GM23338 (cell line): ENCODE measurements around the gene SNX32.

Experiments used
- CREB1 ChIP-seq: fragments of 250-450 bp; sonication (Bioruptor Pico); IDR thresholded peaks from 2 replicates; pipeline ENCODE4 v1.5.0; 2020; ENCODE audit warnings: low read depth, mild to moderate bottlenecking, moderate library complexity
- CTCF ChIP-seq, 2 experiments: fragments of 200-600 bp in 1 of 2; sonication (generic) in 1 of 2; conservative IDR thresholded peaks; 2 replicates each; pipeline versions ENCODE4 v1.5.1 to v1.6.1; 2016 to 2017; ENCODE audit warnings: antibody characterized with exemption in 2 of 2, low read depth in 2 of 2, mild to moderate bottlenecking in 2 of 2, moderate library complexity in 1 of 2
- EZH2 ChIP-seq: fragments of 200-600 bp; sonication (generic); IDR thresholded peaks from one replicate; pipeline ENCODE4 v1.8.0; 2017; ENCODE audit warnings: antibody characterized with exemption, mild to moderate bottlenecking, low read depth; ENCODE audit not compliant: unreplicated experiment
- EZH2phosphoT487 ChIP-seq: fragments of 200-600 bp; sonication (generic); IDR thresholded peaks from one replicate; pipeline ENCODE4 v1.8.1; 2018; ENCODE audit warnings: antibody characterized with exemption; ENCODE audit not compliant: unreplicated experiment
- NANOG ChIP-seq: IDR thresholded peaks from 2 replicates; pipeline ENCODE4 v1.6.1; 2016; ENCODE audit warnings: antibody characterized with exemption, borderline replicate concordance
- POLR2AphosphoS5 ChIP-seq: IDR thresholded peaks from 2 replicates; pipeline ENCODE4 v1.6.1; 2016; ENCODE audit warnings: antibody characterized with exemption, low read depth
- STAT1 ChIP-seq: IDR thresholded peaks from one replicate; pipeline ENCODE4 v1.6.1; 2016; ENCODE audit warnings: antibody characterized with exemption; ENCODE audit not compliant: unreplicated experiment
- TF ChIP-seq, protein P1 (sequence below): IDR thresholded peaks from one replicate; pipeline ENCODE4 v1.6.1; 2018; ENCODE audit warnings: antibody characterized with exemption; ENCODE audit not compliant: unreplicated experiment
- TF ChIP-seq, protein P2 (sequence below): IDR thresholded peaks from 2 replicates; pipeline ENCODE4 v1.6.1; 2016; ENCODE audit warnings: antibody characterized with exemption

DNA sequence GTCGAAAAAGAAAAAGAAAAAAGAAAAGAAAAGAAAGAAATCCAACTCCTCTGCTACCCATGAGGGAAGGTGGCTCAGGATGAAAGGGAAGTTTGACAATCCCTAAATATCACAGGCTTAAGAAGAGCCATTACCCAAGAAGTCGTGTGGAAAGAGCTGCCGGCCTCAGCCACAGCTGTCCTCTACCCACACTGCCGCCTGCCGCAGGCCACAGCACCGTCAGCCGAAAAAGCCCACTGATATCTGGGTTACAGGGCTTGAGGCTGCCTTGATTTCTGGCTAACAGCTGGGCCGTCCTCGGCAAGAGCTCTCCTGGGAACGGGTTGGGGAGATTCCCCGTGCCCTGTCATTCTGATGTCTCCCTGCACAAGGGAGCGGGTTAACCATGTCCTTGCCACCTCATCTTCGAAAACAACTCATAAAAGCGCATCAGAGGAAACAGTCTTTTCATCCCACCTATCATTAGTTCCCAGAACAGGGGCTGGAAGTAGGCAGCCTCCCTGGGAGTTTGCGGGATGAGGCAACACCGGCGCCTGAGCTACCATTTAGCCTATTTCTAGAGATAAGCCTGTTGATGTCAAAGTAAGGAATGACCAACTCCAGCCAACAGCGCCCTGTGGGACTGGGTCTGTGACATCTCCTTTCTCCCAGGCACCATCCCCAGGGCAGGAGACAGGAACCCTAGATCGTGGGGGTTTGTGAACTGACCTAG lies 21.8 kb upstream of the SNX32 start:
- TF ChIP-seq CTCF (conservative IDR thresholded peaks at IDR 0.05; ENCODE audit: low read depth in 2 of 2) (no peak), POLR2AphosphoS5 (no peak), CREB1 (no peak), EZH2 (no peak), NANOG (no peak), STAT1 (no peak), EZH2phosphoT487 (no peak)
- TF ChIP-seq, protein P1, sequence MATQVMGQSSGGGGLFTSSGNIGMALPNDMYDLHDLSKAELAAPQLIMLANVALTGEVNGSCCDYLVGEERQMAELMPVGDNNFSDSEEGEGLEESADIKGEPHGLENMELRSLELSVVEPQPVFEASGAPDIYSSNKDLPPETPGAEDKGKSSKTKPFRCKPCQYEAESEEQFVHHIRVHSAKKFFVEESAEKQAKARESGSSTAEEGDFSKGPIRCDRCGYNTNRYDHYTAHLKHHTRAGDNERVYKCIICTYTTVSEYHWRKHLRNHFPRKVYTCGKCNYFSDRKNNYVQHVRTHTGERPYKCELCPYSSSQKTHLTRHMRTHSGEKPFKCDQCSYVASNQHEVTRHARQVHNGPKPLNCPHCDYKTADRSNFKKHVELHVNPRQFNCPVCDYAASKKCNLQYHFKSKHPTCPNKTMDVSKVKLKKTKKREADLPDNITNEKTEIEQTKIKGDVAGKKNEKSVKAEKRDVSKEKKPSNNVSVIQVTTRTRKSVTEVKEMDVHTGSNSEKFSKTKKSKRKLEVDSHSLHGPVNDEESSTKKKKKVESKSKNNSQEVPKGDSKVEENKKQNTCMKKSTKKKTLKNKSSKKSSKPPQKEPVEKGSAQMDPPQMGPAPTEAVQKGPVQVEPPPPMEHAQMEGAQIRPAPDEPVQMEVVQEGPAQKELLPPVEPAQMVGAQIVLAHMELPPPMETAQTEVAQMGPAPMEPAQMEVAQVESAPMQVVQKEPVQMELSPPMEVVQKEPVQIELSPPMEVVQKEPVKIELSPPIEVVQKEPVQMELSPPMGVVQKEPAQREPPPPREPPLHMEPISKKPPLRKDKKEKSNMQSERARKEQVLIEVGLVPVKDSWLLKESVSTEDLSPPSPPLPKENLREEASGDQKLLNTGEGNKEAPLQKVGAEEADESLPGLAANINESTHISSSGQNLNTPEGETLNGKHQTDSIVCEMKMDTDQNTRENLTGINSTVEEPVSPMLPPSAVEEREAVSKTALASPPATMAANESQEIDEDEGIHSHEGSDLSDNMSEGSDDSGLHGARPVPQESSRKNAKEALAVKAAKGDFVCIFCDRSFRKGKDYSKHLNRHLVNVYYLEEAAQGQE = no peak
- TF ChIP-seq, protein P2, sequence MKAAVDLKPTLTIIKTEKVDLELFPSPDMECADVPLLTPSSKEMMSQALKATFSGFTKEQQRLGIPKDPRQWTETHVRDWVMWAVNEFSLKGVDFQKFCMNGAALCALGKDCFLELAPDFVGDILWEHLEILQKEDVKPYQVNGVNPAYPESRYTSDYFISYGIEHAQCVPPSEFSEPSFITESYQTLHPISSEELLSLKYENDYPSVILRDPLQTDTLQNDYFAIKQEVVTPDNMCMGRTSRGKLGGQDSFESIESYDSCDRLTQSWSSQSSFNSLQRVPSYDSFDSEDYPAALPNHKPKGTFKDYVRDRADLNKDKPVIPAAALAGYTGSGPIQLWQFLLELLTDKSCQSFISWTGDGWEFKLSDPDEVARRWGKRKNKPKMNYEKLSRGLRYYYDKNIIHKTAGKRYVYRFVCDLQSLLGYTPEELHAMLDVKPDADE = no peak
